ENCODE results near the gene ACOX2. TPM values are rescaled to one million over a fixed set of nuclear protein-coding genes. Genes with fewer than 3 reads are reported as not detected.

ACOX2 gene
- polyA plus RNA-seq, 1 donor from 2014 or later = not detected

- peaks cover 14 to 21% (median 20%) of the 10 kb centered on the region in 3 donors for H3K4me1 Mint-ChIP-seq
- H3K4me3 Mint-ChIP-seq = peak overlapping the region in 1 of 4 donors; percentile 28
- H3K9me3 Mint-ChIP-seq = no peaks in the 10 kb centered on the region
Observed at GRCh38 chr3:58470363-58471024, 66.5 kb downstream of the ACOX2 start.

GRCh38 chr3:58469096-58469495, 67.9 kb downstream of the ACOX2 start:
- Mint-ChIP-seq H3K27ac (peak overlapping the region in 1 of 3 donors; percentile 81), H3K9me3 (no peaks in the 10 kb centered on the region), H3K27me3 (no peaks in the 10 kb centered on the region), H3K4me3 (no peak overlapping the region), H3K4me1 (peaks cover 1 to 7% (median 7%) of the 10 kb centered on the region in 3 donors), H3K36me3 (peaks cover 2% of the 10 kb centered on the region)

More at GRCh38 chr3:58470363-58471024, 66.5 kb downstream of the ACOX2 start:
- H3K27ac Mint-ChIP-seq = no peak overlapping the region
- peaks cover 2% of the 10 kb centered on the region for H3K36me3 Mint-ChIP-seq
- no peaks in the 10 kb centered on the region for H3K27me3 Mint-ChIP-seq

- H3K4me1 Mint-ChIP-seq = peaks cover 6 to 8% (median 7%) of the 10 kb centered on the region in 3 donors
- H3K9me3 Mint-ChIP-seq = no peaks in the 10 kb centered on the region
- no peak overlapping the region for H3K27ac Mint-ChIP-seq
- no peaks in the 10 kb centered on the region for H3K36me3 Mint-ChIP-seq
- H3K27me3 Mint-ChIP-seq = no peaks in the 10 kb centered on the region
- no peak overlapping the region for H3K4me3 Mint-ChIP-seq
Observed at GRCh38 chr3:58466899-58467563, 70.0 kb downstream of the ACOX2 start.

- H3K27ac Mint-ChIP-seq = no peak overlapping the region
- no peak overlapping the region for H3K4me3 Mint-ChIP-seq
- no peaks in the 10 kb centered on the region for H3K36me3 Mint-ChIP-seq
Observed at GRCh38 chr3:58464866-58465265, 72.1 kb downstream of the ACOX2 start.

GRCh38 chr3:58463942-58464271, 73.1 kb downstream of the ACOX2 start:
- H3K4me1 Mint-ChIP-seq = peaks cover 5 to 7% (median 6%) of the 10 kb centered on the region in 3 donors
- no peaks in the 10 kb centered on the region for H3K27me3 Mint-ChIP-seq
- H3K27ac Mint-ChIP-seq = peak overlapping the region in 1 of 3 donors; percentile 19

More at GRCh38 chr3:58464866-58465265, 72.1 kb downstream of the ACOX2 start:
- no peaks in the 10 kb centered on the region for H3K27me3 Mint-ChIP-seq
- no peaks in the 10 kb centered on the region for H3K9me3 Mint-ChIP-seq
- H3K4me1 Mint-ChIP-seq = peaks cover 5 to 7% (median 6%) of the 10 kb centered on the region in 3 donors

GRCh38 chr3:58463181-58463941, 73.6 kb downstream of the ACOX2 start:
- Mint-ChIP-seq H3K27ac (peak overlapping the region in 2 of 3 donors; percentile 46 to 57), H3K4me1 (peaks cover 5 to 7% (median 6%) of the 10 kb centered on the region in 3 donors), H3K36me3 (no peaks in the 10 kb centered on the region)

More at GRCh38 chr3:58463942-58464271, 73.1 kb downstream of the ACOX2 start:
- H3K4me3 Mint-ChIP-seq = peak overlapping the region in 1 of 4 donors; percentile 79
- peaks cover 0 to 4% (median 0%) of the 10 kb centered on the region in 3 donors for H3K9me3 Mint-ChIP-seq
- H3K36me3 Mint-ChIP-seq = no peaks in the 10 kb centered on the region

GRCh38 chr3:58462829-58463180, 74.2 kb downstream of the ACOX2 start:
- Mint-ChIP-seq H3K4me3 (no peak overlapping the region), H3K36me3 (no peaks in the 10 kb centered on the region), H3K27me3 (no peaks in the 10 kb centered on the region), H3K4me1 (peaks cover 5 to 7% (median 6%) of the 10 kb centered on the region in 3 donors), H3K27ac (peak overlapping the region in 1 of 3 donors; percentile 57), H3K9me3 (peaks cover 0 to 4% (median 0%) of the 10 kb centered on the region in 3 donors)

More at GRCh38 chr3:58463181-58463941, 73.6 kb downstream of the ACOX2 start:
- H3K27me3 Mint-ChIP-seq = no peaks in the 10 kb centered on the region
- H3K9me3 Mint-ChIP-seq = peaks cover 0 to 4% (median 0%) of the 10 kb centered on the region in 3 donors
- H3K4me3 Mint-ChIP-seq = peak overlapping the region in 1 of 4 donors; percentile 79

GRCh38 chr3:58459160-58459559, 77.8 kb downstream of the ACOX2 start:
- no peaks in the 10 kb centered on the region for H3K27me3 Mint-ChIP-seq
- H3K36me3 Mint-ChIP-seq = peaks cover 8% of the 10 kb centered on the region
- peaks cover 5 to 6% (median 5%) of the 10 kb centered on the region in 3 donors for H3K4me1 Mint-ChIP-seq
- H3K27ac Mint-ChIP-seq = no peak overlapping the region
- H3K9me3 Mint-ChIP-seq = peaks cover 2 to 19% (median 17%) of the 10 kb centered on the region in 3 donors
- no peak overlapping the region for H3K4me3 Mint-ChIP-seq

Other genes with a start within 250 kb of the ACOX2 start
- 9.9 TPM for gene RPP14, start 230.9 kb downstream of the ACOX2 start, polyA plus RNA-seq
- 21.1 TPM for gene HTD2, start 230.7 kb downstream of the ACOX2 start, polyA plus RNA-seq
- 92.3 TPM for gene PXK, start 204.3 kb downstream of the ACOX2 start, polyA plus RNA-seq
- 85.8 TPM for gene PDHB, start 103.4 kb downstream of the ACOX2 start, polyA plus RNA-seq
- gene KCTD6, start 45.1 kb downstream of the ACOX2 start, polyA plus RNA-seq = 15.5 TPM
- gene FAM107A, start 40.2 kb upstream of the ACOX2 start, polyA plus RNA-seq = not detected
- not detected for gene FAM3D, start 129.6 kb upstream of the ACOX2 start, polyA plus RNA-seq